Measurements from ENCODE around the gene CLTB. TPM values are rescaled to one million over a fixed set of nuclear protein-coding genes. Genes with fewer than 3 reads are reported as not detected.
A peak's percentile ranks its signal among the peaks of the same experiment; 100 is the strongest.

CLTB gene
- total RNA-seq, 1 donor = 63.0 TPM

GRCh38 chr5:176414704-176415103, 1.6 kb downstream of the CLTB start:
- H2AFZ ChIP-seq (ENCODE audit: low read length) = no peak overlapping the region
- no peaks in the 10 kb centered on the region for H3K27me3 ChIP-seq (ENCODE audit: insufficient read depth, low read length)
- H3K79me2 ChIP-seq (ENCODE audit: insufficient read depth, low read length) = peaks cover 56% of the 10 kb centered on the region
- H3K27ac ChIP-seq (ENCODE audit: low read depth, low read length) = no peak overlapping the region
- peak overlapping the region; percentile 91 for H3K4me3 ChIP-seq (ENCODE audit: insufficient read depth, low read length)
- H3K4me2 ChIP-seq (ENCODE audit: insufficient read depth, low read length) = peak overlapping the region; percentile 77
- H3K36me3 ChIP-seq (ENCODE audit: insufficient read depth, low read length) = peaks cover 7% of the 10 kb centered on the region
- peaks cover 16% of the 10 kb centered on the region for H3K4me1 ChIP-seq (ENCODE audit: insufficient read depth, low read length)
- DNase-seq (ENCODE audit: insufficient read length, low spot score, missing footprints) = no peak
- peaks cover 42% of the 10 kb centered on the region for H4K20me1 ChIP-seq (ENCODE audit: insufficient read depth, low read length)
- H3K9me3 ChIP-seq (ENCODE audit: low read depth, low read length) = no peaks in the 10 kb centered on the region
- no peak for TF ChIP-seq CTCF (IDR thresholded peaks at IDR 0.05; ENCODE audit: extremely low read depth, low read depth, low read length)

- no peaks in the 10 kb centered on the region for H3K9me3 ChIP-seq (ENCODE audit: low read depth, low read length)
- H2AFZ ChIP-seq (ENCODE audit: low read length) = no peak overlapping the region
- no peak overlapping the region for H3K4me3 ChIP-seq (ENCODE audit: insufficient read depth, low read length)
- H3K36me3 ChIP-seq (ENCODE audit: insufficient read depth, low read length) = peaks cover 7% of the 10 kb centered on the region
- H3K27me3 ChIP-seq (ENCODE audit: insufficient read depth, low read length) = no peaks in the 10 kb centered on the region
- no peak overlapping the region for H3K27ac ChIP-seq (ENCODE audit: low read depth, low read length)
- peaks cover 16% of the 10 kb centered on the region for H3K4me1 ChIP-seq (ENCODE audit: insufficient read depth, low read length)
- DNase-seq (ENCODE audit: insufficient read length, low spot score, missing footprints) = no peak
- no peak for TF ChIP-seq CTCF (IDR thresholded peaks at IDR 0.05; ENCODE audit: extremely low read depth, low read depth, low read length)
- H4K20me1 ChIP-seq (ENCODE audit: insufficient read depth, low read length) = peaks cover 42% of the 10 kb centered on the region
- no peak overlapping the region for H3K4me2 ChIP-seq (ENCODE audit: insufficient read depth, low read length)
- peaks cover 56% of the 10 kb centered on the region for H3K79me2 ChIP-seq (ENCODE audit: insufficient read depth, low read length)
Measured at GRCh38 chr5:176413709-176414191, 2.6 kb downstream of the CLTB start.

GRCh38 chr5:176413255-176413565, 3.1 kb downstream of the CLTB start:
- peak; percentile 90 for DNase-seq (ENCODE audit: insufficient read length, low spot score, missing footprints)
- Histone ChIP-seq H4K20me1 (ENCODE audit: insufficient read depth, low read length) (peaks cover 42% of the 10 kb centered on the region), H3K36me3 (ENCODE audit: insufficient read depth, low read length) (peaks cover 7% of the 10 kb centered on the region), H3K4me2 (ENCODE audit: insufficient read depth, low read length) (no peak overlapping the region), H3K27me3 (ENCODE audit: insufficient read depth, low read length) (no peaks in the 10 kb centered on the region), H2AFZ (ENCODE audit: low read length) (no peak overlapping the region), H3K79me2 (ENCODE audit: insufficient read depth, low read length) (peaks cover 56% of the 10 kb centered on the region), H3K9me3 (ENCODE audit: low read depth, low read length) (no peaks in the 10 kb centered on the region), H3K27ac (ENCODE audit: low read depth, low read length) (no peak overlapping the region), H3K4me1 (ENCODE audit: insufficient read depth, low read length) (peaks cover 16% of the 10 kb centered on the region), H3K4me3 (ENCODE audit: insufficient read depth, low read length) (no peak overlapping the region)
- TF ChIP-seq CTCF (IDR thresholded peaks at IDR 0.05; ENCODE audit: extremely low read depth, low read depth, low read length) = no peak

DNA sequence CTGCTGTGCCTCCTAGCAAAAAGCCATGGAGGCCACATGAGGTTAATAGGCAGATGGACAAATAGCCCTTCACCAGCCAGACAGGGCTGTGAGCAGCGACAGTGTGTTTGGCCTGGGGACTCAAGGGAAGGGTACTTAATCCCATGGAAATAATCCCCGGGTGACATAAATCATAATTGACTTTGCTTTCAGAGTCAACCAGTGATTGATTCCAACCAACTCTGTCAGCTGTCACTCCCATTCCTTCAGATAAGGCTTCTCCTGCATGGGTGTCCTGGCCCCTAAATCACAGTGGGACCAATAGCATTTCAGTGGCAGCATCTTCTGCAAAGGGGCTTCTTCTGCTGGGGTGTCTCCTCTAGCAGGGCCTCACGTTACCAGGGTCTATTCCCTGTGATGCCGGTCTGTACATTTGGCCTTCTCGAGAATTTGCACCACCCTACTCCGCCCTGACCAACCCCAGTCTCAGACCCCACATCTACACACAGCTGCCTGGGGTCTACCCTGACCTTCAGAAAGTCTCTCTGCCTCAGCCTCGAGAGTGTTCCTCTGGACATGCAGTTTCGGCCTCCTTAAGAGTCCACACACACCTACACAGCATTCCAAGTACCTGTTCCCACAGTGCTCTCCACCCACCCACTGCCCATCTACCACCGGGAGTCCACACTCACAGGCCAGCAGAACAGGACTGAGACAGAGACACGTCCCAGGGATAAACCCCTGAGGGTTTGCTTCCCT, 3.7 kb downstream of the CLTB start:
- H3K27me3 ChIP-seq (ENCODE audit: insufficient read depth, low read length) = no peaks in the 10 kb centered on the region
- no peak overlapping the region for H3K27ac ChIP-seq (ENCODE audit: low read depth, low read length)
- H3K4me1 ChIP-seq (ENCODE audit: insufficient read depth, low read length) = peaks cover 16% of the 10 kb centered on the region
- no peak for DNase-seq (ENCODE audit: insufficient read length, low spot score, missing footprints)
- H2AFZ ChIP-seq (ENCODE audit: low read length) = no peak overlapping the region
- TF ChIP-seq CTCF (IDR thresholded peaks at IDR 0.05; ENCODE audit: extremely low read depth, low read depth, low read length) = no peak
- peaks cover 7% of the 10 kb centered on the region for H3K36me3 ChIP-seq (ENCODE audit: insufficient read depth, low read length)
- H4K20me1 ChIP-seq (ENCODE audit: insufficient read depth, low read length) = peaks cover 42% of the 10 kb centered on the region
- H3K79me2 ChIP-seq (ENCODE audit: insufficient read depth, low read length) = peaks cover 56% of the 10 kb centered on the region
- no peaks in the 10 kb centered on the region for H3K9me3 ChIP-seq (ENCODE audit: low read depth, low read length)
- H3K4me2 ChIP-seq (ENCODE audit: insufficient read depth, low read length) = no peak overlapping the region
- H3K4me3 ChIP-seq (ENCODE audit: insufficient read depth, low read length) = no peak overlapping the region
